H9 (cell line): ENCODE data around the gene CDKN2AIPNL. TPM values are rescaled to one million over a fixed set of nuclear protein-coding genes. Genes with fewer than 3 reads are reported as not detected.

Source experiments
- DNase-seq: peaks from one replicate; pipeline ENCODE4 v3.0.0-alpha.2; 2017
- H2AFZ ChIP-seq: one replicate; pipeline ENCODE4 v1.6.1; 2013; ENCODE audit warnings: mild to moderate bottlenecking, low read length, control low read depth, moderate library complexity
- H2AK5ac ChIP-seq: 2 replicates; pipeline ENCODE4 v1.6.1; 2013; ENCODE audit warnings: low read length, control low read depth, mixed read lengths; ENCODE audit not compliant: insufficient read length
- H2BK120ac ChIP-seq: one replicate; pipeline ENCODE4 v1.6.1; 2013; ENCODE audit warnings: low read depth, mild to moderate bottlenecking, low read length, control low read depth, inconsistent platforms; ENCODE audit not compliant: poor library complexity, severe bottlenecking
- H2BK12ac ChIP-seq: 2 replicates; pipeline ENCODE4 v1.6.1; 2013; ENCODE audit warnings: low read length, control low read depth, mixed read lengths, low read depth; ENCODE audit not compliant: insufficient read length
- H2BK15ac ChIP-seq: 2 replicates; pipeline ENCODE4 v1.6.1; 2013; ENCODE audit warnings: low read depth, low read length, control low read depth
- H2BK20ac ChIP-seq: one replicate; pipeline ENCODE4 v1.6.1; 2013; ENCODE audit warnings: low read depth, mild to moderate bottlenecking, low read length, control low read depth, inconsistent platforms; ENCODE audit not compliant: poor library complexity, severe bottlenecking
- H2BK5ac ChIP-seq: 2 replicates; pipeline ENCODE4 v1.6.1; 2013; ENCODE audit warnings: low read length, control low read depth, mixed read lengths; ENCODE audit not compliant: insufficient read length
- H3K14ac ChIP-seq: 2 replicates; pipeline ENCODE4 v1.6.1; 2013; ENCODE audit warnings: low read length, control low read depth; ENCODE audit not compliant: insufficient read depth
- H3K18ac ChIP-seq: 2 replicates; pipeline ENCODE4 v1.6.1; 2013; ENCODE audit warnings: low read depth, mild to moderate bottlenecking, mixed read lengths, low read length, control low read depth; ENCODE audit not compliant: insufficient read length
- H3K23ac ChIP-seq: 2 replicates; pipeline ENCODE4 v1.6.1; 2013; ENCODE audit warnings: low read length, control low read depth, mixed read lengths, low read depth; ENCODE audit not compliant: insufficient read length
- H3K23me2 ChIP-seq: 2 replicates; pipeline ENCODE4 v1.6.1; 2013; ENCODE audit warnings: low read depth, mild to moderate bottlenecking, mixed read lengths, low read length, control low read depth; ENCODE audit not compliant: insufficient read length, poor library complexity, severe bottlenecking
- H3K27ac ChIP-seq: 2 replicates; pipeline ENCODE4 v1.5.1; 2013; ENCODE audit warnings: low read length, control low read depth, mixed read lengths, low read depth; ENCODE audit not compliant: insufficient read length
- H3K27me3 ChIP-seq: 2 replicates; pipeline ENCODE4 v1.6.1; 2013; ENCODE audit warnings: low read length, control low read depth, inconsistent platforms; ENCODE audit not compliant: insufficient read depth
- H3K4ac ChIP-seq: 2 replicates; pipeline ENCODE4 v1.6.1; 2013; ENCODE audit warnings: low read depth, mild to moderate bottlenecking, control low read depth, inconsistent platforms, low read length, moderate library complexity
- H3K4me1 ChIP-seq: 2 replicates; pipeline ENCODE4 v1.6.1; 2013; ENCODE audit warnings: low read length, control low read depth, inconsistent platforms; ENCODE audit not compliant: insufficient read depth
- H3K4me2 ChIP-seq: 2 replicates; pipeline ENCODE4 v1.6.1; 2013; ENCODE audit warnings: low read length, control low read depth, mixed read lengths; ENCODE audit not compliant: insufficient read length, insufficient read depth
- H3K56ac ChIP-seq: 2 replicates; pipeline ENCODE4 v1.6.1; 2013; ENCODE audit warnings: low read depth, mild to moderate bottlenecking, mixed read lengths, low read length, control low read depth; ENCODE audit not compliant: insufficient read length
- H3K79me1 ChIP-seq: 2 replicates; pipeline ENCODE4 v1.6.1; 2013; ENCODE audit warnings: low read depth, mild to moderate bottlenecking, moderate library complexity, low read length, control low read depth, inconsistent platforms; ENCODE audit not compliant: insufficient read depth, poor library complexity, severe bottlenecking
- H3K79me2 ChIP-seq: 2 replicates; pipeline ENCODE4 v1.6.1; 2013; ENCODE audit warnings: low read length, control low read depth, inconsistent platforms; ENCODE audit not compliant: insufficient read depth
- H3K9ac ChIP-seq: 2 replicates; pipeline ENCODE4 v1.6.1; 2013; ENCODE audit warnings: low read length, control low read depth, mixed read lengths; ENCODE audit not compliant: insufficient read length; ENCODE audit errors: extremely low read depth
- H3K9me3 ChIP-seq: one replicate; pipeline ENCODE4 v1.6.1; 2013; ENCODE audit warnings: low read depth, low read length, inconsistent platforms; ENCODE audit not compliant: control insufficient read depth
- H3T11ph ChIP-seq: one replicate; pipeline ENCODE4 v1.6.1; 2013; ENCODE audit warnings: mild to moderate bottlenecking, low read length, control low read depth, inconsistent platforms
- H4K20me1 ChIP-seq: one replicate; pipeline ENCODE4 v1.6.1; 2013; ENCODE audit not compliant: control insufficient read depth, insufficient read length, insufficient read depth
- H4K5ac ChIP-seq: 2 replicates; pipeline ENCODE4 v1.6.1; 2013; ENCODE audit warnings: low read depth, mild to moderate bottlenecking, mixed read lengths, low read length, control low read depth; ENCODE audit not compliant: insufficient read length
- H4K8ac ChIP-seq: replicated peaks from 2 replicates; pipeline ENCODE4 v1.6.1; 2013; ENCODE audit warnings: low read length, control low read depth, mixed read lengths, low read depth; ENCODE audit not compliant: insufficient read length
- H4K91ac ChIP-seq: 2 replicates; pipeline ENCODE4 v1.6.1; 2013; ENCODE audit warnings: low read depth, mild to moderate bottlenecking, moderate library complexity, mixed read lengths, low read length, control low read depth; ENCODE audit not compliant: insufficient read length
- H3K27ac Mint-ChIP-seq, 3 experiments: 2 replicates in 2 of 3; 3 replicates in 1 of 3; pipeline ENCODE4 v1.8.0; 2020 to 2021; ENCODE audit warnings: mixed read lengths in 3 of 3, mild to moderate bottlenecking in 1 of 3, moderate library complexity in 1 of 3
- H3K27me3 Mint-ChIP-seq: 2 replicates; pipeline ENCODE4 v1.8.0; 2021; ENCODE audit warnings: low read depth, mild to moderate bottlenecking, moderate library complexity, mixed read lengths
- H3K36me3 Mint-ChIP-seq, 3 experiments: 2 replicates in 2 of 3; 3 replicates in 1 of 3; pipeline ENCODE4 v1.8.0; 2020 to 2021; ENCODE audit warnings: low read depth in 3 of 3, mixed read lengths in 3 of 3; ENCODE audit not compliant: insufficient read depth in 1 of 3
- H3K4me1 Mint-ChIP-seq, 2 experiments: 2 replicates each; pipeline ENCODE4 v1.8.0; 2020; ENCODE audit warnings: mixed read lengths in 2 of 2
- H3K4me3 Mint-ChIP-seq, 2 experiments: 2 replicates in 1 of 2; 3 replicates in 1 of 2; pipeline ENCODE4 v1.8.0; 2020 to 2021; ENCODE audit warnings: mild to moderate bottlenecking in 2 of 2, mixed read lengths in 2 of 2, moderate library complexity in 1 of 2
- H3K9me3 Mint-ChIP-seq, 2 experiments: 2 replicates in 1 of 2; 3 replicates in 1 of 2; pipeline ENCODE4 v1.8.0; 2020; ENCODE audit warnings: mild to moderate bottlenecking in 2 of 2, mixed read lengths in 2 of 2, moderate library complexity in 1 of 2
- WGBS: extraction: QIAGEN DNeasy Blood & Tissue Kit; methylation state at CpG from one replicate; pipeline ENCODE4 v1.1.7; 2013; ENCODE audit warnings: missing lambda C conversion rate, low lambda C conversion rate, mixed read lengths; ENCODE audit not compliant: insufficient read length; ENCODE audit errors: extremely low coverage; 5-methylcytosine and 5-hydroxymethylcytosine counted together
- total RNA-seq: library from RNA; stranded (reverse); gene quantifications from 2 replicates; pipeline ENCODE4 v1.2.1, GENCODE V29; 2021
- TF ChIP-seq, protein P1 (sequence below): fragments of 200-600 bp; sonication (generic); conservative IDR thresholded peaks from 3 replicates; pipeline ENCODE4 v1.8.0; 2021; ENCODE audit warnings: antibody characterized with exemption, mild to moderate bottlenecking

Gene CDKN2AIPNL
- total RNA-seq, 1 experiment from 2014 or later, result 60.0 TPM

DNA sequence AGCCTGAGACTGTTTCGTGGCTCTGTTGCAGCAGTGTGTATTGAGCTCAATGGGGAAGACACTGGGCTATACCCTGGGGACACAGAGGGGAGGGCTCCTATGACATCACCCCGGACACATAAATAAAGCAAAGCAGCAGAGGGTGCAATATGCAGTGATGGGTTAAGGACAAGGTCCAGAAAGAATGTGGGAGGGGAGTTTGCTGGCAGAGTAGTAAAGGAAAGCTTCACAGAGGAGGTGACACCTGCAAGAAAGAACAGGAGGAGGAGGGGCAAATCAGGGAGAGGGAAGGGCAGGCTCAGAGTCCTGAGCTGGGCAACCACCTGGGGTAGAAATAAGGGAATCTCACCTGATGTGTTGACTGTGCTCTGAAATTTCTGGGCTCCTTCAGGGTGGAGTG is 35.3 kb upstream of the CDKN2AIPNL start:
- TF ChIP-seq, protein P1, sequence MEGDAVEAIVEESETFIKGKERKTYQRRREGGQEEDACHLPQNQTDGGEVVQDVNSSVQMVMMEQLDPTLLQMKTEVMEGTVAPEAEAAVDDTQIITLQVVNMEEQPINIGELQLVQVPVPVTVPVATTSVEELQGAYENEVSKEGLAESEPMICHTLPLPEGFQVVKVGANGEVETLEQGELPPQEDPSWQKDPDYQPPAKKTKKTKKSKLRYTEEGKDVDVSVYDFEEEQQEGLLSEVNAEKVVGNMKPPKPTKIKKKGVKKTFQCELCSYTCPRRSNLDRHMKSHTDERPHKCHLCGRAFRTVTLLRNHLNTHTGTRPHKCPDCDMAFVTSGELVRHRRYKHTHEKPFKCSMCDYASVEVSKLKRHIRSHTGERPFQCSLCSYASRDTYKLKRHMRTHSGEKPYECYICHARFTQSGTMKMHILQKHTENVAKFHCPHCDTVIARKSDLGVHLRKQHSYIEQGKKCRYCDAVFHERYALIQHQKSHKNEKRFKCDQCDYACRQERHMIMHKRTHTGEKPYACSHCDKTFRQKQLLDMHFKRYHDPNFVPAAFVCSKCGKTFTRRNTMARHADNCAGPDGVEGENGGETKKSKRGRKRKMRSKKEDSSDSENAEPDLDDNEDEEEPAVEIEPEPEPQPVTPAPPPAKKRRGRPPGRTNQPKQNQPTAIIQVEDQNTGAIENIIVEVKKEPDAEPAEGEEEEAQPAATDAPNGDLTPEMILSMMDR, result no peak
- Mint-ChIP-seq H3K27me3 (no peaks in the 10 kb centered on the region; the same call in 1 of the 2 replicates), H3K27ac (no peak overlapping the region), H3K4me1 (peaks cover 15 to 20% of the 10 kb centered on the region in 2 experiments), H3K36me3 (peaks cover 0 to 10% (median 6%) of the 10 kb centered on the region in 3 experiments; a peak in 2 of 7 replicates), H3K4me3 (no peak overlapping the region), H3K9me3 (no peaks in the 10 kb centered on the region)
- Histone ChIP-seq H3K27me3 (no peaks in the 10 kb centered on the region), H4K8ac (no peak overlapping the region), H3T11ph (no peak overlapping the region), H3K9ac (no peak overlapping the region), H3K79me1 (no peaks in the 10 kb centered on the region), H3K4me1 (no peaks in the 10 kb centered on the region; the same call in 1 of the 2 replicates), H4K20me1 (no peaks in the 10 kb centered on the region), H2BK12ac (no peak overlapping the region), H4K5ac (no peak overlapping the region), H3K27ac (no peak overlapping the region), H2BK15ac (no peak overlapping the region), H3K14ac (no peak overlapping the region), H3K4me2 (no peak overlapping the region), H3K9me3 (no peaks in the 10 kb centered on the region), H2BK5ac (no peak overlapping the region), H3K23me2 (no peaks in the 10 kb centered on the region), H3K79me2 (no peaks in the 10 kb centered on the region), H2AFZ (no peak overlapping the region), H3K23ac (no peak overlapping the region), H3K18ac (no peak overlapping the region), H2AK5ac (no peak overlapping the region), H2BK20ac (no peak overlapping the region), H4K91ac (no peak overlapping the region), H2BK120ac (no peak overlapping the region), H3K56ac (no peak overlapping the region), H3K4ac (no peak overlapping the region)
- no peak for DNase-seq
- WGBS, result no CpG with 5 or more reads among the region's 2 CpGs
